Trophoblast cell (in vitro differentiated cells and primary cell): ENCODE measurements around the gene SMG1.

Experiments
- DNase-seq, 2 donors: peaks; one replicate each; pipeline ENCODE4 v3.0.0-alpha.2; 2016
- H2AFZ ChIP-seq: 2 replicates; pipeline ENCODE4 v1.6.1; 2013; ENCODE audit warnings: low read length, moderate library complexity, mild to moderate bottlenecking; ENCODE audit not compliant: insufficient read depth, poor library complexity
- H2AK5ac ChIP-seq: 2 replicates; pipeline ENCODE4 v1.6.1; 2013; ENCODE audit warnings: mild to moderate bottlenecking, low read length
- H2BK120ac ChIP-seq: 2 replicates; pipeline ENCODE4 v1.6.1; 2013; ENCODE audit warnings: low read length, mild to moderate bottlenecking, moderate library complexity; ENCODE audit not compliant: insufficient read depth, poor library complexity
- H2BK12ac ChIP-seq: 2 replicates; pipeline ENCODE4 v1.6.1; 2013; ENCODE audit warnings: mild to moderate bottlenecking, low read length, moderate library complexity
- H2BK5ac ChIP-seq: 2 replicates; pipeline ENCODE4 v1.6.1; 2013; ENCODE audit warnings: low read length, low read depth, moderate library complexity, mild to moderate bottlenecking; ENCODE audit not compliant: poor library complexity
- H3K14ac ChIP-seq: 2 replicates; pipeline ENCODE4 v1.6.1; 2013; ENCODE audit warnings: mild to moderate bottlenecking, low read length
- H3K18ac ChIP-seq: 2 replicates; pipeline ENCODE4 v1.6.1; 2013; ENCODE audit warnings: mild to moderate bottlenecking, low read length
- H3K23ac ChIP-seq: 2 replicates; pipeline ENCODE4 v1.6.1; 2013; ENCODE audit warnings: low read length
- H3K27ac ChIP-seq: 2 replicates; pipeline ENCODE4 v1.5.1; 2013; ENCODE audit warnings: low read depth, mild to moderate bottlenecking, inconsistent platforms, low read length, moderate library complexity
- H3K27me3 ChIP-seq: 2 replicates; pipeline ENCODE4 v1.6.1; 2013; ENCODE audit warnings: inconsistent platforms, mild to moderate bottlenecking, low read length, moderate library complexity; ENCODE audit not compliant: insufficient read depth
- H3K36me3 ChIP-seq, 2 experiments: 1 replicate in 1 of 2; 2 replicates in 1 of 2; pipeline ENCODE4 v1.6.1; 2013; ENCODE audit warnings: low read length in 2 of 2, mild to moderate bottlenecking in 2 of 2, moderate library complexity in 1 of 2; ENCODE audit not compliant: insufficient read depth in 2 of 2, control insufficient read depth in 1 of 2
- H3K4ac ChIP-seq: 2 replicates; pipeline ENCODE4 v1.6.1; 2013; ENCODE audit warnings: low read depth, mild to moderate bottlenecking, low read length, moderate library complexity
- H3K4me1 ChIP-seq, 2 experiments: 1 replicate in 1 of 2; 2 replicates in 1 of 2; pipeline ENCODE4 v1.6.1; 2013; ENCODE audit warnings: low read length in 2 of 2, mild to moderate bottlenecking in 2 of 2, moderate library complexity in 1 of 2; ENCODE audit not compliant: insufficient read depth in 2 of 2, control insufficient read depth in 1 of 2
- H3K4me2 ChIP-seq: 2 replicates; pipeline ENCODE4 v1.6.1; 2013; ENCODE audit warnings: inconsistent platforms, mild to moderate bottlenecking, low read length, moderate library complexity
- H3K4me3 ChIP-seq: 2 replicates; pipeline ENCODE4 v1.5.1; 2013; ENCODE audit warnings: mild to moderate bottlenecking, low read depth, low read length, inconsistent platforms
- H3K79me1 ChIP-seq: one replicate; pipeline ENCODE4 v1.6.1; 2013; ENCODE audit warnings: low read length
- H3K79me2 ChIP-seq: 2 replicates; pipeline ENCODE4 v1.6.1; 2013; ENCODE audit warnings: low read length, mild to moderate bottlenecking; ENCODE audit not compliant: control insufficient read depth, insufficient read depth, poor library complexity
- H3K9ac ChIP-seq: 2 replicates; pipeline ENCODE4 v1.6.1; 2013; ENCODE audit warnings: mild to moderate bottlenecking, low read length
- H3K9me3 ChIP-seq: 2 replicates; pipeline ENCODE4 v1.6.1; 2013; ENCODE audit warnings: low read depth, mild to moderate bottlenecking, control low read depth, inconsistent platforms, low read length; ENCODE audit not compliant: insufficient read depth
- H4K12ac ChIP-seq: 2 replicates; pipeline ENCODE4 v1.6.1; 2013; ENCODE audit warnings: low read depth, mild to moderate bottlenecking, low read length, moderate library complexity
- H4K8ac ChIP-seq: 2 replicates; pipeline ENCODE4 v1.6.1; 2013; ENCODE audit warnings: low read depth, mild to moderate bottlenecking, low read length, moderate library complexity
- H4K91ac ChIP-seq: one replicate; pipeline ENCODE4 v1.6.1; 2013; ENCODE audit warnings: low read depth, mild to moderate bottlenecking, low read length, moderate library complexity
- WGBS: extraction: QIAGEN DNeasy Blood & Tissue Kit; methylation state at CpG from one replicate; pipeline ENCODE4 v1.1.7; 2013; ENCODE audit warnings: missing lambda C conversion rate; ENCODE audit not compliant: insufficient read length, insufficient coverage; ENCODE audit errors: extremely low coverage; 5-methylcytosine and 5-hydroxymethylcytosine counted together

The SMG1 gene

GRCh38 chr16:18802767-18803343 is 123.4 kb downstream of the SMG1 start:
- Histone ChIP-seq H4K8ac (peak overlapping the region; percentile 53), H4K12ac (peak overlapping the region; percentile 69), H3K23ac (no peak overlapping the region), H3K79me2 (peaks cover 18% of the 10 kb centered on the region), H2AFZ (no peak overlapping the region), H2BK5ac (no peak overlapping the region), H4K91ac (no peak overlapping the region), H3K18ac (no peak overlapping the region), H3K4ac (no peak overlapping the region), H2BK12ac (peak overlapping the region; percentile 36), H3K36me3 (peaks cover 2 to 4% of the 10 kb centered on the region in 2 experiments), H2AK5ac (peak overlapping the region; percentile 26), H3K9ac (no peak overlapping the region), H3K14ac (no peak overlapping the region), H3K4me1 (peaks cover 5 to 7% of the 10 kb centered on the region in 2 experiments), H3K27me3 (no peaks in the 10 kb centered on the region), H3K79me1 (peaks cover 7% of the 10 kb centered on the region), H3K4me2 (no peak overlapping the region), H3K9me3 (no peaks in the 10 kb centered on the region), H3K27ac (no peak overlapping the region), H3K4me3 (no peak overlapping the region), H2BK120ac (no peak overlapping the region)
- DNase-seq, result peak in 1 of 2 donors; percentile 23
- WGBS, result no CpG with 5 or more reads among the region's 16 CpGs

DNA sequence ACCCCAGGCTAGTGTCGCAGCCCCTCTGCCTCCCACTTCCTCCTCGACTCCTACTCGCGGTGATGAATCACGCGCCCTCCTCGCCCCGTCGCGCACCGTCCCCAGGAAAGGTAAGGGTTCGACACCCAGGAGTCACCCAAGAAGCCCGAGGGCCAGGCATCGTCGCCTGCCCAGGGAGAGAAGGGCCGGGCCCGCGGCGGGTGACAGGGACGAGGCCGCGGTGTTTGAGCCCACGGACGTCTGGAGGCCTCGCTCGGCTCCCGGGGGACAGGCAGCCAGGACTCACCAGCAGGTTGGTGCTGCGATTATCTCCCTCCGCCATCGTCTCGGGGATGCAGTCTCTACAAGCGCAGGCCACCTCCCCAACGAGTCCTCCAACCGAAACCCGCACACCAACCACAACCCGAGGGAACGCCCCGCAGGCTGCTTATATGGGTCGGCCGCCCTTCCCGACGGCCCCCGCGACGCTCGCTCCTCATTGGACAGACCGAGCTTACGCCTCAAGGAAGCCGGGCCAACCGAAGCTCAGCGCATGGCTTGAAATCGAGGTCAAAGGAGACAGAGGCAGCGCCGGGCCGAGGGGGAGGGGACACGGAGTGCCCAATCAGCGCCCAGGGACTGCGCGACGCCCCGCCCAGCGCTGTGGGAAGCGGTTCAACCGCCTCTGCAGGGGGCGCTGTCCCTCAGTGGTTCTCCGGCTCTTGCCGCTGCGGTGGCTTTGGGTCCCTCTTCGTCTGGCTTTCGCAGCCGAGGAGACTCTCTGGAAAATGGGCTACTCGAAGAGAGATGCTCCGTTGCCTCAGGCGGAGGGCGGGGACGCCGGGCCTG is 124.8 kb downstream of the SMG1 start, which contains the start of gene ARL6IP1:
ARL6IP1 (minus strand) TSS at position 405 of the 828 bp plus-strand sequence; CDS start at position 322, 83 bp downstream.
- peaks cover 7% of the 10 kb centered on the region for H3K79me1 ChIP-seq
- H3K23ac ChIP-seq, result no peak within 1 kb of the TSS
- peak within 1 kb of the TSS; percentile 62 for H2BK120ac ChIP-seq
- H3K4ac ChIP-seq, result peak within 1 kb of the TSS; percentile 95
- H3K36me3 ChIP-seq, result peaks cover 3 to 5% of the 10 kb centered on the region in 2 experiments
- WGBS, result no CpG with 5 or more reads among the region's 77 CpGs
- H3K27me3 ChIP-seq, result no peaks in the 10 kb centered on the region
- H2AFZ ChIP-seq, result peak within 1 kb of the TSS; percentile 84
- no peaks in the 10 kb centered on the region for H3K9me3 ChIP-seq
- H3K14ac ChIP-seq, result peak within 1 kb of the TSS; percentile 83
- peaks cover 18% of the 10 kb centered on the region for H3K79me2 ChIP-seq
- H3K9ac ChIP-seq, result peak within 1 kb of the TSS; percentile 98
- H2BK5ac ChIP-seq, result peak within 1 kb of the TSS; percentile 77
- peak within 1 kb of the TSS; percentile 72 for H3K18ac ChIP-seq
- peak; percentile 100 for DNase-seq
- H2AK5ac ChIP-seq, result peak within 1 kb of the TSS; percentile 87
- peak within 1 kb of the TSS; percentile 99 for H3K4me2 ChIP-seq
- H4K8ac ChIP-seq, result peak within 1 kb of the TSS; percentile 79
- peak within 1 kb of the TSS; percentile 99 for H3K4me3 ChIP-seq
- H2BK12ac ChIP-seq, result no peak within 1 kb of the TSS
- H3K27ac ChIP-seq, result peak within 1 kb of the TSS; percentile 89
- H3K4me1 ChIP-seq, result peaks cover 5 to 7% of the 10 kb centered on the region in 2 experiments
- peak within 1 kb of the TSS; percentile 73 for H4K12ac ChIP-seq
- peak within 1 kb of the TSS; percentile 92 for H4K91ac ChIP-seq

DNA sequence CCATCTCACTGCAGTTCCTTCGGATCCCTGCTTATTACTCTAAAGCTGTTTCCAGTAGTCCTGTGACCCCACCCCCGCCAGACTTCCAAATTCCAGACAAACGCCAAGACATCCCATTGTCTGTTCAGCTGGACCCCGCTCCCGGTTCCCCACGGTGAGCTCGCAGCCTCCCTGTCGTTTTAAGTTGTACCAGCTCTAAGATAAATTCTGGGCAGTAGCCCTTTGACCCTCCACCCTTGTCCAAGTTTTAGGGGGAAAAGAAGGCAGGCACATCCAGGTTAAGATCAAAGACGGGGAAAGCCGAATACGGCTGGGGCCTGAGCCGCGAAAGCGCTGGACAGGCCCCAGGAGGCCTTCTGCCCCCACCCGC is 125.4 kb downstream of the SMG1 start:
- H3K14ac ChIP-seq, result peak overlapping the region; percentile 83
- no peaks in the 10 kb centered on the region for H3K27me3 ChIP-seq
- WGBS, result no CpG with 5 or more reads among the region's 15 CpGs
- peak overlapping the region; percentile 99 for H3K4me3 ChIP-seq
- H3K9ac ChIP-seq, result peak overlapping the region; percentile 98
- H4K8ac ChIP-seq, result no peak overlapping the region
- H3K79me1 ChIP-seq, result peaks cover 7% of the 10 kb centered on the region
- H3K9me3 ChIP-seq, result no peaks in the 10 kb centered on the region
- peaks cover 18% of the 10 kb centered on the region for H3K79me2 ChIP-seq
- H4K91ac ChIP-seq, result peak overlapping the region; percentile 92
- H2BK120ac ChIP-seq, result peak overlapping the region; percentile 62
- peak overlapping the region; percentile 83 for H3K27ac ChIP-seq
- H2BK12ac ChIP-seq, result no peak overlapping the region
- peak overlapping the region; percentile 77 for H2BK5ac ChIP-seq
- H3K23ac ChIP-seq, result no peak overlapping the region
- DNase-seq, result peak; percentile 15 to 17
- H2AK5ac ChIP-seq, result no peak overlapping the region
- peak overlapping the region; percentile 99 for H3K4me2 ChIP-seq
- peaks cover 5 to 7% of the 10 kb centered on the region in 2 experiments for H3K4me1 ChIP-seq
- H3K36me3 ChIP-seq, result peaks cover 3 to 7% of the 10 kb centered on the region in 2 experiments
- H2AFZ ChIP-seq, result peak overlapping the region; percentile 84
- no peak overlapping the region for H3K18ac ChIP-seq
- H3K4ac ChIP-seq, result peak overlapping the region; percentile 95
- peak overlapping the region; percentile 73 for H4K12ac ChIP-seq

DNA sequence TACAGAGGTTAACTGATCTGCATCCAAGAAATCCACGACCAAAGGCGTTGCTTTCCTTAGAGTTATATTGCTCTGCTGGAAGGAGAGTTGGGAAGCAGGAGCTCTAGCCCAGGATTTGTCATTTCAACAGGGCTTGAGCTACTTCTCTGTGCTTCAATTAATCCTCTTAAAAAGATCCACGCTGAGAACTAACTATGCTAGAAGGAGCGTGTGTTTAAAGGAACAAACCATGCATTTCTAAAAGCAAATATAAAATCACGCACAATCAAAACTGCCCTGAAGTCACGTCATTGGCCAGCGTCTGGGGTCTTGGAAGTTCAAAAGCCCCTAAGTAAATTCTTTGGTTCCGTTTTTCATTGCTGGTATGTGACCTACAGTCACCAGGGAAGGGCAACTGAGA is 125.9 kb downstream of the SMG1 start:
- WGBS, result no CpG with 5 or more reads among the region's 8 CpGs
- H4K12ac ChIP-seq, result no peak overlapping the region
- H3K79me2 ChIP-seq, result peaks cover 18% of the 10 kb centered on the region
- H3K14ac ChIP-seq, result no peak overlapping the region
- peak overlapping the region; percentile 98 for H3K9ac ChIP-seq
- no peak overlapping the region for H2BK5ac ChIP-seq
- H2AFZ ChIP-seq, result no peak overlapping the region
- H3K4me1 ChIP-seq, result peaks cover 5 to 7% of the 10 kb centered on the region in 2 experiments
- peak overlapping the region; percentile 99 for H3K4me3 ChIP-seq
- peaks cover 3 to 7% of the 10 kb centered on the region in 2 experiments for H3K36me3 ChIP-seq
- no peaks in the 10 kb centered on the region for H3K27me3 ChIP-seq
- peak overlapping the region; percentile 83 for H3K27ac ChIP-seq
- H2AK5ac ChIP-seq, result no peak overlapping the region
- H2BK120ac ChIP-seq, result no peak overlapping the region
- H3K4ac ChIP-seq, result peak overlapping the region; percentile 95
- H3K18ac ChIP-seq, result no peak overlapping the region
- H3K9me3 ChIP-seq, result no peaks in the 10 kb centered on the region
- H3K4me2 ChIP-seq, result peak overlapping the region; percentile 99
- no peak overlapping the region for H2BK12ac ChIP-seq
- peaks cover 7% of the 10 kb centered on the region for H3K79me1 ChIP-seq
- no peak overlapping the region for H4K8ac ChIP-seq
- no peak for DNase-seq
- H3K23ac ChIP-seq, result no peak overlapping the region
- no peak overlapping the region for H4K91ac ChIP-seq
